ENCODE measurements around the gene MATCAP1.

MATCAP1 gene

GRCh38 chr16:67207249-67208091, 23.7 kb upstream of the MATCAP1 start:
- DNase-seq = no peak

DNA sequence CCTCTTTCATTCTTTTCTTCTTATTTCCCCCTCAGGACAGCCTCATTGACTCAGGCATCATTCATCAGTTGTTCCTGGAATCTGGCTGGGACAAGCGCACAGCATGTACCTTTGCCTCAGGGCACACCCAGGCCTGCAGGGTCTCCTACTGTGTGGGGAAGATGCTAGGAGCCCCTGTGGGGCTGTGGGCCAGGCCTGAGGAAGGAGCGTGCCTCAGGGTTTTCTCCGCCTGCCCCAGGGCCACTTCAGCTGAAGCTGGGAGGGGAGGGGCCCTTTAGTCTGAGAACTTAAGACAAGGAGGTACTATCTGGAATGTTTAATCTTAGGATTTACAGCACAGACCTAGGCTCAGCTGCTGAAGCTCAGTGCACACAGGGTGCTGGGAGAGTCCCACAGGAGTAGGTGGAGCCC, 23.1 kb upstream of the MATCAP1 start:
- DNase-seq = no peak

DNA sequence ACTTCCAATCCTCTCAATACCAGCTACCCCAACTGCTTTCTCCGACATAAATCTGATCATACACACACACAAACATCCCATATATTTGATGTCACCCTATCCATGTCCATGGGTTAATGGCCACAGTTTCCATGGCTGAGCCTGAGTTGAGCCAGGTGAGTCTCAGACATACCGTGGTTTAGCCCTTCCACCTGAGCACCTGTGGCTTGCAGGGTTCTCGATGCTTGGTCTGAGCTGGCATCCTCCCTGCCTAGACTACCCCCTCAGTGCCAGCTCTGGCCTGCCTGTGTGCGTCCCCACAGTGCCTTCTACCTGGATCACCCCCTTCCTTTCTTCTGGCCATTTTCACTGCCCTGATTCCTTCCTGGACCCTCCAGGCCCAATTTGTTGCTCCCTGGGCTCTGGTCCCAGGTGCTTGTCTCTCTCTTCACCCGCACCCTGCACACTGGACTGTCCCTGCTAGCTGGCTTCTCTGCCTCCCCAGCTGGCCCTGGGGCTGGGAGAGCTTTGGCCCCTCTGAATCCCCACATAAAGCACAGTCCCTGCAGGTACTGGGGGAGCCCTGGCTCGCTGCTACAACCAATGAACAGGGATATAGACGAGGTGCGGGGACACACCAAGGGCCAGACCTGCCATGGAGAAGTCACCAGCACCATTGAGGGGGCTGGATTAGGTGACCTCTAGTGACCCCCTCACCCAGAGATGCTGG, 22.5 kb upstream of the MATCAP1 start:
- DNase-seq = no peak

DNA sequence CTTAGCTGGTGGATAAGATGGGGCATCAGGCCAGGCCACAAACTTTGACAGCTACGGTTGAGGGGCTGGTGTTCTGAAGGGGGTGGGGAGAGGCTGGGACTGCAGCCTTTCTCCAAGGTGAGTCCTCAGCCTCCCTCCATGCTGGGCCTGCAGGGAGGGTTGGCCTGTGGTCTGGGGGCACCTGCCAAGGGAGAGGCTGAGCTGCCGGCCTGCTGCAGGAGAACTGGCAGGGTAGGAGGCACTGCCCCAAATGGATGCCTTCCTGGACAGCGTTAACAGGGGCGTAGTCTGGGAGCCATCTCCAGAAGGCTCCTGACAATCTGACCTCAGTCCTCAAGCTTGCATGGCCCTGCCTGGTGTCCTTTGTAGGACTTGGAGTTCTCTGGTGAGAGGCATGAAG, 20.3 kb upstream of the MATCAP1 start:
- no peak for DNase-seq

- DNase-seq = no peak
These were observed 19.3 kb upstream of the MATCAP1 start for GRCh38 chr16:67202956-67203493.

GRCh38 chr16:67202426-67202825, 18.7 kb upstream of the MATCAP1 start:
- DNase-seq = no peak

DNA sequence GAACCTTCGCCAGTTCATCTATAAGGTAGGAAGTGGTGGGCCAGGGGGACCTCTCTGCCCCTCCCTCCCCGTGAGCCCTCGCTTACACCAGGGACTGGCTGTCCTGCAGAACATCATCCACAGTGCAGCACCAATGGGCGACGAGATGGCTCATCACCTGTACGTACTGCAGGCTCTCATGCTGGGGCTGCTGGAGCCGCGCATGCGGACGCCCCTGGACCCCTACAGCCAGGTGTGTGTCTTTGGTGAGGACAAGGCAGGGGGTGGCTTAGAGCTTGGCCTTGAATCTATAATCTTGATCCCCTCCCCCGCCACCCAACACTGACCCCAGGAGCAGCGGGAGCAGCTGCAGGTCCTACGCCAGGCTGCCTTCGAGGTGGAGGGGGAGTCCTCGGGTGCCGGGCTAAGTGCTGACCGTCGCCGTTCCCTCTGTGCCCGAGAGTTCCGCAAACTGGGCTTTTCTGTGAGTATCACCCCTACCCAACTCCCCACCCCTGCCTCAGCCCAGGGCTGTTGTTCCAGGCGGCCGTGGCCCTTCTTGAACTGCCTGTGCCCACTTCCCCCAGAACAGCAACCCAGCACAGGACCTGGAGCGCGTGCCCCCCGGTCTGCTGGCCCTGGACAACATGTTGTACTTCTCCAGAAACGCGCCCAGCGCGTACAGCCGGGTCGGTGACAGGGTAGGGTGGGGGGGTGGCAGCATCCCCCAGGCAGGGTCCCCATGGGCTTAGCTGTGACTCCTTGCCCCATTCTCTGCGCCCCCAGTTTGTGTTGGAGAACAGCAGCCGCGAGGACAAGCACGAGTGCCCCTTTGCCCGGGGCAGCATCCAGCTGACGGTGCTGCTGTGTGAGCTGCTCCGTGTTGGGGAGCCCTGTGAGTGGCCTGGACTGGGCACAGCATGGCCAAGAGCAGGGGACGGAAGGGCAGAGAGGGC, 17.9 kb upstream of the MATCAP1 start:
- no peak for DNase-seq

DNA sequence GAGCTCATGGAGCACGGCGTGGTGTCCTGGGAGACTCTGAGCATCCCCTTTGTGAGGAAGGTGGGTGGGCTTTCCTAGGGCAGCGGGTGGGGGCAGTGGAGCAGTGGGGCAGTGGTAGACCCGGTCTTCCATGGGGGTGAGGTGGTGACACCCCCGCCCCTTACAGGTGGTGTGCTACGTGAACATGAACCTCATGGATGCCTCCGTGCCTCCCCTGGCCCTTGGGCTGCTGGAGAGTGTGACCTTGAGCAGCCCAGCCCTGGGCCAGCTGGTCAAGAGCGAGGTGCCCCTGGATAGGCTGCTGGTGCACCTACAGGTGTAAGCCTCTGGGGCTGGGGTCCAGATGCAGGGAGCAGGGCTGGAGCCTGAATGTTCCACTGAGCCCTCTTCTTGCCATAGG, 16.7 kb upstream of the MATCAP1 start:
- DNase-seq = no peak

GRCh38 chr16:67199808-67200198, 16.0 kb upstream of the MATCAP1 start:
- no peak for DNase-seq

DNA sequence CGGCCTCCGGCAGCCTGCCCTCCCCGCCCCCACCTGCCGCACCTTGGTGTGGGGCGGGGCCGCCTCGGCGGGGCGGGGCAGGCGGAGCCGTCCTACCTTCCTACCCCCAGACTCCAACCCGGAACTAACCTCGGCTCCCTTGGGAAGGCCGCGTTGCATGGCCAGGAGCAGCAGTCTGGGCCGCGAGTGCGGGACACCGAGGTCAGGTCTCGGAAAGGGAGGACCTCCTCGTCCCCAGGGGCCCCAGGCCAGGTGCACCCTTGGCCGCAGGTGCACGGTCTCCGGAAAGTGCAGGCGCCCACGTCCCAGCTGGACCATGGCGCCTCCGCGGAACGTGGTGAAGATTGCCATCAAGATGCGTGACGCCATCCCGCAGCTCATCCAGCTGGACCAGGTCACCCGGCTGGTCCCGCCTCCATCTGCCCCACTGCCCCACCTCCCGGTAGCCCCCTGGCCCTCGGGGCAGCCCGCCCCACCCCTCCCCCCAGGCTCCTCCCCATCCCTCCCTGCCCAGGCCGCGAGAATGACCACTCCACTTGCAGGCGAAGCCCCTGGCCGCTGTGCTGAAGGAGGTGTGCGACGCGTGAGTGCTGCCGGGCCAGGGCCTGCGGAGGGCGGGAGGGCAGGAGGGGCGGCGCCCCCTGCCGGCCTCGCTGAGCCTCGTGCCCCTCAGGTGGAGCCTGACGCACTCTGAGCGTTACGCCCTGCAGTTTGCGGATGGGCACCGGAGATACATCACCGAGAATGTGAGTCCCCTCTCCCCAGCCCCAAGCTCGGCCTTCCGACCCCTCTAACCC, 15.4 kb upstream of the MATCAP1 start, which contains the start of gene ELMO3:
Gene ELMO3, plus strand, starts transcription at position 121 of the 797 bp plus-strand sequence. Its CDS starts 196 bp downstream, at position 317.
- DNase-seq = no peak

GRCh38 chr16:67198238-67198734, 14.5 kb upstream of the MATCAP1 start:
- no peak for DNase-seq

- DNase-seq = no peak
These were observed 13.9 kb upstream of the MATCAP1 start for GRCh38 chr16:67197704-67198103.

- DNase-seq = no peak
These were observed 13.1 kb upstream of the MATCAP1 start for GRCh38 chr16:67196881-67197280.

DNA sequence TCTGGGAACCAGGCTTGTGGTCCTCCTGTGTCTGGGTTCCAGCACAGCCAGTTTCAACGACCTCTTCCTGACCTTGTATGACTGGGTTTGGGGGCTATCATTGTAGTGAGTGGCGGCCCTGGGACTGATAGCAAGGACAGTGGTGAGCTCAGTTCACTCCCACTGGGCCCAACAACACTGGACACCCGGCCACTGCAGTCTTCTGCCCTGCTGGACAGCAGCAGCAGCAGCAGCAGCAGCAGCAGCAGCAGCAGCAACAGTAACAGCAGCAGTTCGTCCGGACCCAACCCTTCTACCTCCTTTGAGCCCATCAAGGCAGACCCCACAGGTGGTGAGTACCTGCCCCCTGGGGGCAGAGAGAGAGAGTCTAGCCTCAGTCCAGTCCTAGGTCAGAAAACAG, 11.9 kb upstream of the MATCAP1 start:
- DNase-seq = no peak

DNA sequence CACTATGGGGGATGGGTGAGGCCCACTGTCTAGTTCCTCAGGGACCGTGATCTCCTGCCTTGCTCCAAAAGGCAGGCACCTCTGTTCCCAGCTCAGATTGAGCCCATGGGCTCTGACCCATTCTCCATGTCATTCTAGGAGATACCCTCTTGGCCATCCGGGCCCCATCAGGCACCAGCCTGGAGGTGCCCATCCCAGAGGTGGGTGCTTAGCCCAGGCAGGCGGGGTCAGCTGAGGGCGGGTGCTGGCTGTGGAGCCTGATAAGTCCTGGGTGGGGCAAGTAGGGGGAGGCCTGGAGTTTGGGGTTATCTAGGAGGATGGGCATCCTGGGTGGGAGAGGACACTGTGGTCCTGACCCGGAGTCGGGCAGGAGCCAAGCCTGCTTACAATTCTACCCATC, 10.5 kb upstream of the MATCAP1 start:
- DNase-seq = no peak

GRCh38 chr16:67193536-67193935, 9.8 kb upstream of the MATCAP1 start:
- no peak for DNase-seq

GRCh38 chr16:67192781-67193361, 9.1 kb upstream of the MATCAP1 start:
- no peak for DNase-seq

GRCh38 chr16:67191995-67192681, 8.4 kb upstream of the MATCAP1 start, which contains the start of gene E2F4:
Gene E2F4, plus strand, starts transcription at chr16:67192155. Its CDS starts 73 bp downstream, at chr16:67192228.
- peak; percentile 92 for DNase-seq

DNA sequence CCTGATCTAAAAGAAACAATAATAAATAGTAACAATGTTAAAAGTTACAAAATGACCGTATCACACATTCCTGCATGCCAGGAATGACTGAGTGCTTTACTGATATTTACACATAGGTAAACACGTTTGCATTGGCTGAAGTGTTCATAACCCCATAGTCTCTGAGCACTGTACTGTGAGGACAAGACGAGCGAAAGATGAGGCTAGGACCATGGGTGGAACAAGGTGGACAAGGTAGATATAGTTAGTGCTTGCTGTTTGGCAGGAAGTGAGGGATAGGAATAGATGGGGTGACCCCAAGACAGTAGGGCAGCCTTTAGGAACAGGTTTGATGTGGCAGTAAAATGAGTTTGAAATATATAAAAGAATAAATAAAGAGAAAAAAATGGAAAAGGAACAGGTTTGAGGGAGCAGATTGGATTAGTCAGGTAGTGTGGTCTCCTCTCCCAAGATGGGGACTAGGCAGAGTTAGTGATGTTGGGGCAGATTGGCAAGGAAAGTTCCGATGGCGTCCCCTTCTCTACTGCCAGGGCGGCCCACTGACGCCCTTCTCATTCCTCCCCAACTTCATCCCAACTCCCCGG, 7.7 kb upstream of the MATCAP1 start:
- no peak for DNase-seq
